Measurements from ENCODE around the gene ANKRD7.

DNA sequence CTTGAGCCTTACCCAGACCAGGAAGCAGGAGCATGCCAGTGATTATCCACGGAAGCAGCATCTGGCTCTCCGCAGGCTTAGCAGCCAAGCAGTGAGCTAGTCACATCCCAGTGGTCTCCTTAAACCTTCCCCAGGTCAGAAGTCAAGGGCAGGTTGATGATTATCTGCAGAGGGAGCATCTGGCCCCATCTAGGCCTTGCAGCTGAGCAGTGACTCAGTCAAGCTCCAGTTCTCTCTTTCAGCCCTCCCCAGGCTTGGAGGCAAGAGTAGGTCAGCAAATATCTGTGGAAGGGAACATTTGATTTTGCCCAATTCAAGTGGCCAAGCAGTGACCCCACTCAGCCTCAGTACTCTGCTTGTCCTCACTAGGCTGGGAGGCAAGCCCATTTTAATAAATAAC is 61.6 kb downstream of the ANKRD7 start:
- TF ChIP-seq, protein P1, sequence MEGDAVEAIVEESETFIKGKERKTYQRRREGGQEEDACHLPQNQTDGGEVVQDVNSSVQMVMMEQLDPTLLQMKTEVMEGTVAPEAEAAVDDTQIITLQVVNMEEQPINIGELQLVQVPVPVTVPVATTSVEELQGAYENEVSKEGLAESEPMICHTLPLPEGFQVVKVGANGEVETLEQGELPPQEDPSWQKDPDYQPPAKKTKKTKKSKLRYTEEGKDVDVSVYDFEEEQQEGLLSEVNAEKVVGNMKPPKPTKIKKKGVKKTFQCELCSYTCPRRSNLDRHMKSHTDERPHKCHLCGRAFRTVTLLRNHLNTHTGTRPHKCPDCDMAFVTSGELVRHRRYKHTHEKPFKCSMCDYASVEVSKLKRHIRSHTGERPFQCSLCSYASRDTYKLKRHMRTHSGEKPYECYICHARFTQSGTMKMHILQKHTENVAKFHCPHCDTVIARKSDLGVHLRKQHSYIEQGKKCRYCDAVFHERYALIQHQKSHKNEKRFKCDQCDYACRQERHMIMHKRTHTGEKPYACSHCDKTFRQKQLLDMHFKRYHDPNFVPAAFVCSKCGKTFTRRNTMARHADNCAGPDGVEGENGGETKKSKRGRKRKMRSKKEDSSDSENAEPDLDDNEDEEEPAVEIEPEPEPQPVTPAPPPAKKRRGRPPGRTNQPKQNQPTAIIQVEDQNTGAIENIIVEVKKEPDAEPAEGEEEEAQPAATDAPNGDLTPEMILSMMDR (conservative IDR thresholded peaks at IDR 0.05; ENCODE audit: low read depth, low read length), result no peak
- no peak for TF ChIP-seq EZH2phosphoT487 (IDR thresholded peaks at IDR 0.05; ENCODE audit: borderline replicate concordance, low read length)
- TF ChIP-seq EZH2 (IDR thresholded peaks at IDR 0.05; ENCODE audit: low read length, unreplicated experiment), result no peak
